Stimulated activated CD4-positive, alpha-beta T cell treated with anti-CD3 and anti-CD28 coated beads, Interleukin-4, amount 100 ng/mL, for 24 hours (primary cell): ENCODE data around the gene LRRC42.

Experiments
- DNase-seq: peaks from one replicate; pipeline ENCODE4 v3.0.0-alpha.2; 2020

Gene LRRC42

DNA sequence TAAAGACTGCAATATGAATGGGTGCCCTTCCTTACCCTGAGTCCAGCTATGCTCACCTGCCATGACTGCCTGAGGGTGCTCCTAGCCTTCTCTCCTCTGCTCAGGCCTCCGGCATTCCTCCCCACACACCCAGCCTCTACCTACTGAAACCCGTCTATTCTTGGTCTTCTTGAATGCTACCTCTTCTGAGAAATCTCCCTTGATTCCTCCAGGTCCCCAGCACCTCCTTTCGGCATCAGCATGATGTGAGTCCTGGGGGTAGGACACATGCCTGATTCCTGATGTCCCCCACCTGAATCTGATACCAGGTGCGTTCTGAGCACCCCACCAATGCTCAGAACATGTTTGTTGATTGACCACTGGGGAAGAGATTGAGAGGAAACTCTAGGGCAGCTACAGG lies 63.3 kb downstream of the LRRC42 start:
- DNase-seq, result no peak

DNA sequence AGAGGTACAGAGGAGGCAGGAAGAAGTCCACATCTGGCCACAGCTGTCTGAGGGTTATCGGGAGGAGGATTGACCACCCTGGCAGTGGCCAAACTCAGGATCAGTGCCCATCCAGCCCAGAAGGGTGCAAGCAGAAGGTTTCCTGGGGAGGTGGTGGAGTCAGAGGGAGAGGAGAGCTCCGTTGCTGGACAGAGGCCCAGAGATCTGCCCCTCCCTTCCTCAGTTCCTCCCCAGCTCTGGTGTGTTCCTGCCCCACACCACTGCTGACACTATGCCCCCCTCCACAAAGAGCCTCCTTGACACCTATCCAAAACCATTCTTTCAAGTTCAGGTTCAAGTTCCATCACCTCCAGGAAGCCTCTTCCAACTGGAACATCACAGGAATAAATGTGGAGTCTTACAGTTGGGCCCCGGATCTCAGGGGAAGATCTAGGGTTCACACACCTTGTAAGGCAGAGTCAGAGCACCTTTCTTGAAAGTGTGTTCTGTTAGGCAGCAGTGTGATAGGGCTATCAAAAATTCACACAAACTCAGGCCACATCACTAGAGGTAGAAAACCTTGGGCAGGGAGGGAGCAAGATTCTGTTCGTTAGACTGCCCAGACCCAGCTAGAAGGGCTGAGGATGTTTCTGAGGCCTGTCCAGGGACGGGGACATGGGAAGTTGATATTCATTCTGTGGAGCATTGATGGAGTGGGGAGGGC lies 64.4 kb downstream of the LRRC42 start:
- DNase-seq, result no peak

DNA sequence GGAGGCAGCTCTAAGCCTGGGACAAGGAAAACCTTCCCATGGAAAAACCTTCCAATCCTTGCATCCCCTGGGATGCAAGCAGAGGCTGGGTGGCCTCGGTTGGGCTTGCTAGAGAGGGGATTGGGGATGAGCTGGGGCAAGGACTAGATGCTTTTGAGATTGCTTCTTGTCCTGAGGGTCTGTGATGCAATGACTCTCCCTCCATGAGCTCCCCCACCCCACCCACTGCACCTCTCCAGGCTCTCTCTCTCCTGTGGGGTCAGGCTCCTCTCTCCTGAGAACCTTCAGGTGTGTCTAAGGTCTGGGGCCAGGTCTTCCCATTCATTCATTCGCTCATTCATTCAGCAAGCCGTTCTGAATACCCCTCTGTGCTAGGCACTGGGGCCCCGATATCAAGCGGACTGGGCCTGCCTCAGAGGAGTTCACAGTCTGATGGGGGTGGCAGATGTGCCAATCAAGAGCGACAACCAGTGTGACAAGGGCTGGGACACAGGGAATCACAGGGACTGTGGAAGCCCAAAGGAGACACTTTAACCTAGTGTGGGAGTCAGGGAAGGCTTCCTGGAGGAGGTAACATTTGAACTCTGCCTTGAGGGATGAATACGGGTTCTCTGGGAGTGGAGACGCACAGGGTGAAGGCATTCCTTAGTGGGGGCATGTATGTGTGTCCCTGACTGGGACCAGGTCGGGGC lies 65.3 kb downstream of the LRRC42 start:
- no peak for DNase-seq

DNA sequence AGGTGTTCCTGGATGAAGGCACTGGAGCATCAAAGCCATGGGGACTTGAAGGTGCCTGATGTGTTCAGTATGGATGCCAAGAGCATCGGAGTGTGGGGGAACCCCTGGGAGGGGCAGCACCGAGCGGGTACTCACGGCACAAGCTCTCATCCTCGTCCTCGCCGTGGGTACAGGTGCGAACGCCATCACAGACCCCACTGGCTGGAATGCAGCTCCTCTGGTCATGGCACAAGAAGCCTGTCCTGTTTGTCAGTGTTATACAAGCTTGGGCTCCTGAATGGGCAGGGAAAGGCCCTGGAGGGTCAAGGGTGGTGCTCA lies 65.8 kb downstream of the LRRC42 start:
- DNase-seq, result no peak

DNA sequence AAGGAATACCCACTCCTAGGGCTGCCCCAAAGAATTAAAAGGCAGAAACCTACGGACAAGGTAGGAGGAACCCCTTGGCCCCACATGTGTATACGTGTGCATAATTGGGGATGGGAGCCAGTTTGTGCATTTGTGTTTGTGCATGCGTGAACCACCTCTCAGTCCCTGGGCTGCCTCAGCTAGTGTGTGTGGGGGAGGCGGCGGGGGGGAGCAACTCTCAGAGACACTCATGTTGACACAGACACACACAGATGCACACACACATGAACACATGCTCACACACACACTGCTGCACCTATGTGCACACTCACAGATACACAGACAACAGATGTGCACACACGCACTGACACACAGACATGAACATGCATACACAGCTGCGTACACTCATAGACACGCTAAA lies 66.7 kb downstream of the LRRC42 start:
- no peak for DNase-seq

- no peak for DNase-seq
These were observed 67.4 kb downstream of the LRRC42 start for GRCh38 chr1:54013393-54014008.

DNA sequence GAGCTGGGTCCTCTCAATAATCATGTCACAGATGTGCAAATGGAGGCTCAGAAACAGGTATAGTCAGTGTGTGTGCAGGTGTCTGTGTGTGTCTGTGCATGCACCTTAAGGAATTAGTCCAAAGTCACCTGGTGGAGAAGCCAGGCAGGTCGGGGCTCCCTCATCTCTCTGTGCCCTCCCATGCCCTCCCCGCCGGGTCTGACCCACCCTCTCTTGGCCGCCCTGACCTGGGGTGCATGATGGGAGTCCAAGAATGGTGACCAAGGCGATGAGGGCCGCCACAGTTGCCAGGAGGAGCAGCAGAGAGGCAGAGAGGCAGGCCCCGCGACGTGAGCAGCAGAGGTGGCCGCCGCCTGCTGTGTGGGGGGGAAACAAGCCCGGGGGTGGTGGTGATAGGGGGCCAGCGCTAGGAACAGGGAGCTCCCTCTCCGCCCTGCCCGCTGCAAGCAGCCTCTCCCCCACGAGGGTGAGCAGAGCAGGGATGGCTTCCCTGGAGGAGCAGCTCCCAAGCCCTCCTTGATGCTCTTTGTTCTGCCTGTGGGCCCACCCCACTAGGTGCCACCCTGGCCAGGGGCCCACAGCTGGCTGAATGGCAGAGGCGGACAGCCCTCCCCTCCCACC lies 68.0 kb downstream of the LRRC42 start:
- DNase-seq, result no peak

DNA sequence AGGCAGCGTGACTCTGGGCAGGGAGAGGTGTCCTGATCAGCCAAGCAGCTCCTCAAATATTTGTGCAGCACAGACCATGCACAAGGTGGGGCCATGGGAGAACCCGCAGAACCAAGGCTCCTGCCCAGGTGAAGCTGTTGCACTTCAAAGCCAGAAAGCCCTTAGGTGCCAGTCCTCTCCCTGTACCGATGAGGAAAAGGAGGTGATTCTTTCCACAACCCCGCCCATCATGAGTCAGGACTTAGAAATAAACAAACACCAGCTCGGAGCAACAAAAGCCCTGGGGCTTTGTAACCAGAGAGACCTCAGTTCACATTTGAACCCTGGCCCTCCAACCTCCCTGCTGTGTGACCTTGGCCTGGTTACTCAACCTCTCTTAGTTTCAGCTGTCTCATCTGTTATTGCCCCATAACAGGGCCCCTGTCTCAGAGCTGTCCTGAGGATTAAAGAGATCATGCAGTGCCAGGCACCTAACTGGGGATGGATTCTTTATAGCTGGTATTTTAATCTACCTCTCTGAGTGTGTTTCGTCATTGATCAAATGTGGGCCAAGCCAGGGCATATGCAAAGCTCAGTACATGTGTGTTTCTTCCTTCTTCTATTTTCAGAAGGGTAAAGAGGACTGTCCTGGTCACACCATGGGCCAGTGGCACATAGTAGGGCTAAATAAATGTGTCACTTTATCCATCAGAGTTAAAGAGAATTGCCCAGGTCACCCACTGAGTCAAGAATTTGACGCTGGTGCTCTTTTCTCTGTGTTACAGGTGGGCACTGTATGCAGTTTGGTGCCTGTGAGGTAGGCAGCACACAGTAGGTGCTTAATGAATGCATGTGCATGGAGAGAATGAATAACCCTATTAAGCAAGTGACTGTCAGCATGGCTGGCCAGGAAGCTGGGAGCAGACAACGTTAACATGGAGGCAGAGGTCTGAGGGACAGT lies 70.5 kb downstream of the LRRC42 start:
- DNase-seq, result no peak
